Measurements from ENCODE around the gene EMP2.

- TF ChIP-seq CTCF (IDR thresholded peaks at IDR 0.05; ENCODE audit: low read length) (no peak), EZH2 (IDR thresholded peaks at IDR 0.05; ENCODE audit: borderline replicate concordance, low read length) (no peak)
These were observed 15.2 kb downstream of the EMP2 start for GRCh38 chr16:10565167-10565566.

All from OCI-LY1 (cell line).